ENCODE measurements around the gene CST7.
"Not testable (repeated sequence)": the region's sequence is repeated elsewhere in the genome, so short reads cannot be mapped to it uniquely, and the experiment has no call there.

The CST7 gene

GRCh38 chr20:24992487-24993205 is 43.6 kb downstream of the CST7 start, which contains the start of gene APMAP:
Gene APMAP, minus strand, starts transcription at chr20:24992751. Its CDS starts 63 bp downstream, at chr20:24992688.
- Mint-ChIP-seq H3K9me3 (no peaks in the 10 kb centered on the region), H3K4me1 (peaks cover 58% of the 10 kb centered on the region), H3K4me3 (peak within 1 kb of the TSS; percentile 98)

DNA sequence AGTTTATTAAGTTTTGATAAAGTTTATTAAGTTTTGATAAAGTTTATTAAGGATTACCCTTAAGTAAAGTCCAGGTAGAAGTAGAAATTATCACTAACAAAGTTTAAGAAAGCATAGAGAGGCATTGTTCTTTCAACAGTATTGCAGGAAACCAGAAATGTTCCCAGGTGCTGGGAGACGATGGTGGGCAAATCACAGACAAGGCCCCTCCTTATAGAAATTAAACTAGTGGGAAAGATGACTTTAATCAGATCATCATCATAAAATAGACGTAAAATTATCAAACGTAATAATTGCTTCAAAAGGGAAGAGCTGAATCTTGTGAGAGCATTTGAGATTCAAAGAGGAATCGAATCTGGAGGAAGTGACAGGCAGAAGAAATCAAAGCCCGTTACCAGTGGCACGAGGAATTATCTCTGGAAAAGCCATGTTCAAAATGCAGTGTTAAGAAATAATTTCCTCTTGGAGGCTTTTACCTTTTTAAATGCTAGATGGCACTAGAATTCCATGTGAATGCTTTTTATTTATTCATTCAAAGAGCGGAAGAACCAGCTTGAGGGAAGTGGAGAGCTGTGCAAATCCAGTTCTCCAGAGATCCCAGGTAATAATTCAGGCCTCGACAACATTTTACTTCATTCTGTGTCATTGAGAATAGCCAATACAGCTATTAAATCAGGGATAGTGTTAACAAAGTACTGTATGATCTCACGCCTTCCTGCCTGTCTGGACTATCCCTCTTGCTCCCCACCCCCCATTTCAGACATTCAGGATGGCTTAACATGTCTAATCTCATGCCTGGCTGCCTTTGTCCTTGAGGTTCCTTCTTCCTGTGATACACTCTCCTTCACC is 44.5 kb downstream of the CST7 start:
- peak overlapping the region; percentile 98 for H3K27ac Mint-ChIP-seq
- H3K4me3 Mint-ChIP-seq: peak overlapping the region; percentile 30
- peaks cover 48% of the 10 kb centered on the region for H3K4me1 Mint-ChIP-seq
- H3K27me3 Mint-ChIP-seq: no peaks in the 10 kb centered on the region
- no peak for ATAC-seq
- peaks cover 5% of the 10 kb centered on the region for H3K36me3 Mint-ChIP-seq
- H3K9me3 Mint-ChIP-seq: no peaks in the 10 kb centered on the region

More at GRCh38 chr20:24992487-24993205, 43.6 kb downstream of the CST7 start, which contains the start of gene APMAP:
- no peaks in the 10 kb centered on the region for H3K27me3 Mint-ChIP-seq
- peak; percentile 99 for ATAC-seq
- peaks cover 5% of the 10 kb centered on the region for H3K36me3 Mint-ChIP-seq
- H3K27ac Mint-ChIP-seq: peak within 1 kb of the TSS; percentile 98

DNA sequence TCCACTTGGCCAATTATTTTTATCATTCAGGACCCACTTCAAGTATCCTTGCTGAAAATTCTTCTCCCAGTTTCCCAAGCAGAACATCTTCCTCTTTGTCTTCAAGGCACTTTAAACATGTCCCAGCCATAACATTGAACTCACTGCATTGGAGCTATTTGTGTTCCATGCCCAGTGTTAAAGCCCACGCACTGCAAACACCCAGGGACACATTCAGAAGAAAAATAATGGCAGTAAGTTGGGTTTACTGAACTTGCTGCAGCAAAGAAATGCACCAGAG is 45.1 kb downstream of the CST7 start:
- peak overlapping the region; percentile 20 for H3K27ac Mint-ChIP-seq
- no peaks in the 10 kb centered on the region for H3K9me3 Mint-ChIP-seq
- H3K27me3 Mint-ChIP-seq: no peaks in the 10 kb centered on the region
- H3K36me3 Mint-ChIP-seq: peaks cover 5% of the 10 kb centered on the region
- peaks cover 43% of the 10 kb centered on the region for H3K4me1 Mint-ChIP-seq
- ATAC-seq: no peak
- no peak overlapping the region for H3K4me3 Mint-ChIP-seq

DNA sequence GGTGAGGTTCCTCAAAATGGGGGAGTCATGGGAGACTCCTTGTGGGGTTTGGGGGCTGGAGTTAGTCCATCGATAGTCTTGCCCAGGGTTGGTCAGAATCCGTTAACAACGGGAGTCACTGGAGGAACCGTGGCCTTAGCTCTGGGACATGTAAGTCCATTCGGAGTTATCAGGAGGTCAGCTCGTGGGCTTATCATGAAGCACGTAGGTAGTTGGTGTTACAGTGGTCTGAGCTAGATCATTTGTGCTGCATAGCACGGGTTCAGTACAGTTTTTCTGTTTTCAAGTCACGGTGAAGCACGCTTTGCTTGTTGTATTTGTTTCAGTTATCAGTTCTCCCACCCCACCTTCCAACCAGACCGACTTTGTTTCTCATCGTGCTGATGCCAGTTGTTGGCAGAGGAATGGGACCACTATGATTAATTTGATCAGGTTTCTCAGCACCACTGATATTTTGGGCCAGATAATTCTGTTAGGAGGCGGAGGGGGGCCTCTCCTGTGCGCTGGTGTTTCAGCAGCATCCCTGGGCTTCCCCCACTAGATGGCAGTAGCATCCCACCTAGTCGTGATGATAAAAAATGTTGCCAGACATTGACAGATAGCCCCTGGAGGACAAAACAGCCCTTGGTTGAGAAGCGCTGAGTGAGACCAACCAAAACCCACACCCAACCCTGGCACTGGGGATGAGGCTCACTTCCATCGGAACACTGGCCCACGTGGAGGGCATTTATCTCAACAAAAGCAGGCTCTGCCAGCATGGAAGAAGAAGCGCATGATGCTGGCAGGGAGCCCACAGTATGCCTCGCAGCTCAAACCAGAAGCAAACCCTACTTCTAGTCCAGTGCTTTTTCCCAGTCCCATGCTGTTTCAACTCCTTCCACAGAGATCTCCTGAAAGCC is 45.6 kb downstream of the CST7 start:
- peak; percentile 67 for ATAC-seq
- no peak overlapping the region for H3K4me3 Mint-ChIP-seq
- H3K27ac Mint-ChIP-seq: peak overlapping the region; percentile 20

DNA sequence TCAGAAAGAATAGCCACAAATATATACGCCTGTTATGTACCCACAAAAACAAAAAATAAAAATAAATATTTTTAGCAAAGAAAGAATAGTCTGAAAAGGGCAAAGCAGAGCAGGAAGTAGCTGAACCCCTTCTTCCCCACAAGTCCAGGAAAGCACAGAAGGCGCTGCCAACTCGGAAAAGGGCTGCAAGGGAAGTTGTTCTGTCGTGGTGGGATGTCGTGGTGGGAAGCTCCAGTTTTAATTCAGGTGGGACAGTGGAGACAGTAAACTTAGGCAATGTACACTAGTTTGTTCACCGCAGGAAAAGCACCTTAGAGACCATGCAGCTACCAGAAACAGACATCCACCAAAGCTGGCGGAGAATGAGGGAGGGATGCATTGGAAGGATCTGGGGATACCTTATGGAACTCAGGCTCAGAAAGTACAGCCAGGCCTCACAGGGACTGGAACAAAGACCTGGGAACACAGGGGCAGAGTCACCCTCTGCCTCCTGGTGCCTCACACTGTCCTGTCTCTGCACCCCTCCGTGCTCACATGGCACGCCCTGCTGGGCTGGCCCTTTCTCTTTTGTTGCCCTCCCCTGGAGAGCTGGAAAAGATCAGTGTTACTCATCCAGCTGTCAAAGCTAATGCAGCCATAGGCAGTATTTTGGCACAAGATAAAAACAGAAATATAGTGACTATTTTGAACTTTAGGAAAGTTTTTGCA is 46.8 kb downstream of the CST7 start:
- ATAC-seq: no peak
- H3K27me3 Mint-ChIP-seq: no peaks in the 10 kb centered on the region
- H3K9me3 Mint-ChIP-seq: no peaks in the 10 kb centered on the region
- H3K4me3 Mint-ChIP-seq: no peak overlapping the region
- no peaks in the 10 kb centered on the region for H3K36me3 Mint-ChIP-seq
- H3K27ac Mint-ChIP-seq: no peak overlapping the region
- peaks cover 31% of the 10 kb centered on the region for H3K4me1 Mint-ChIP-seq

More for the DNA sequence above, 45.6 kb downstream of the CST7 start:
- Mint-ChIP-seq H3K36me3 (peaks cover 5% of the 10 kb centered on the region), H3K27me3 (no peaks in the 10 kb centered on the region), H3K9me3 (no peaks in the 10 kb centered on the region), H3K4me1 (peaks cover 41% of the 10 kb centered on the region)

DNA sequence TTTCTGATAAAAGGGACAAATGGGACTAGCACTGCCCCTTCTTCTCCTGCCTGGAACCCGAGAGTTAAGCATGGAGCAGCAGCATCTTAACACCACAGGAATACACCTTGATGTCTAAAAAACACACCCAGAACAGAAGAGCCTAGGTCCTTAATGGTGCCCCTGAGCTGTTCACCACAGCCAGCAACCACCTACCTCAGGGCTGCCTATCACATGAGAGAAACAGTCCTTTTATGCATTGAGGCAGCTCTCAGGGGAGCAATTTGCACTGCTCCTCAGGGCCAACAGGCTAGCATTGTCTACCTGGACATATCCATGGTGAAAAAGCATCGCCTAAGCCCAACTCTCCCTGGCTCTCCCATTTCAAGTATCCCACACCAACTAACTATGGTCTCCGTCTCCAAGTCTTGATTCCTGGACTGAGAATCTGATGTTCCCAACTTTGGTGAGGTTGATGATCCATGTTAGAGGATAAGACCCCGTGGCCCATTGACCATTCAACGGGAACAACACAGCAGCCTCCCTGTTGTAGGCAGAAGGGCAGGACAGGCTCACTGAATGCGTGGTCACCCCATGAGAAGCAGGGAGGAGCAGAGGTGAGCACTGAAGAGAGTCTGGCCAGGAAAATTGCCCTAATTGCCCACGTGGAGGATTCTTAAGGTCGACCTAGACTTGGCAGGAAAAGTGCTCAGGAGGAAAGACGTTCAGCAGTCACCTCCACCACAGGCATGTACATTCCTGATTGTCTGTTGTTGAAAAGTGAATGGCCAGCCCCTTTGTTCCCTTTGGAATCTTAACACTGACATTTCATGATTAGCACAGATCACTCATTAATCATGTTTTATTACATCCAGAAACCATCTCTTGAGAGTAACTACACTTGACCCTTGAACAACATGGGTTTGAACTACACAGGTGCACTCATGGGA is 47.6 kb downstream of the CST7 start:
- Mint-ChIP-seq H3K36me3 (no peaks in the 10 kb centered on the region), H3K9me3 (no peaks in the 10 kb centered on the region), H3K27me3 (no peaks in the 10 kb centered on the region), H3K27ac (no peak overlapping the region), H3K4me1 (peaks cover 23% of the 10 kb centered on the region), H3K4me3 (no peak overlapping the region)
- no peak for ATAC-seq

- peaks cover 10% of the 10 kb centered on the region for H3K36me3 Mint-ChIP-seq
- H3K27ac Mint-ChIP-seq: no peak overlapping the region
- peaks cover 13% of the 10 kb centered on the region for H3K4me1 Mint-ChIP-seq
- no peaks in the 10 kb centered on the region for H3K27me3 Mint-ChIP-seq
- no peak for ATAC-seq
- H3K4me3 Mint-ChIP-seq: no peak overlapping the region
- no peaks in the 10 kb centered on the region for H3K9me3 Mint-ChIP-seq
Observed at GRCh38 chr20:24998121-24998520, 49.1 kb downstream of the CST7 start.

DNA sequence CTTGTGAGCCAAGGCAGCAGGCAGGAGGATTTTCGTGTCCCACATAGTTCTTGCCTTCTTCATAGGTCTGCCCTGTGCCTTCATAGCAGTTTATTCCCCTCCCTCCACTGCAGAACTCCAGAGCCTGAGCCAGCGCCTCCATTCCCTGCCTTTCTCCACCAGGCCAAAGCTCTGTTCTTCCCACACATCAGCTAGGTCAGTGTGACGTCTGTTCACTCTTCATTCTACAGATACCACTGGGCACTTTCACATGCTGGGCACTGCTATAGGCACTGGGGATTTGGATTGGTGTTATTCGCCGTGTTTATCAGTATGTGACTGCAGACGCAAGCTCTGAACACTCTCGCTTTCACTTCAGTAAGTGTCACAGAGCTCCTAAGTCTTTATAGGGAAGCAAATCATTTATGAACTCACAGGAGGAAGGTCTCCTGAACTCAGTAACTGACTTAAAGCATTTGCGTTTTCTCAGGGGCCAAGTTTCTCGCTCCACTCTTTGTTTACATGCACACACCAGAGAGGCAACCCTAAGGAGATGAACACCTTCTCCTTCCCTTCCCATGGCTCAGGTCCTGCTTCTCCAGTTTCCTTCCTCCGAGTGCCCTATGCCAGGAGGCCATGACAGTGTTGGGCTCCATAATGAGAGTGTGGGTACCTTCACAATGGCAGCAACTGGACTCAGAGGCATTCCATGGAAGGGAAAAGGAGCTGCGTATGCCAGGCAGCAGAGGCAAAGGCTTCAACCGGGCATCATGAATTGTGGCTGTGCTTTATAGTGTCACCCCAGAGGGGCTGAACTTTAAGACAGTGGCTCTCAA is 49.8 kb downstream of the CST7 start:
- Mint-ChIP-seq H3K9me3 (no peaks in the 10 kb centered on the region), H3K27ac (peak overlapping the region; percentile 37), H3K27me3 (no peaks in the 10 kb centered on the region), H3K36me3 (peaks cover 17% of the 10 kb centered on the region), H3K4me1 (peaks cover 8% of the 10 kb centered on the region), H3K4me3 (no peak overlapping the region)
- no peak for ATAC-seq

DNA sequence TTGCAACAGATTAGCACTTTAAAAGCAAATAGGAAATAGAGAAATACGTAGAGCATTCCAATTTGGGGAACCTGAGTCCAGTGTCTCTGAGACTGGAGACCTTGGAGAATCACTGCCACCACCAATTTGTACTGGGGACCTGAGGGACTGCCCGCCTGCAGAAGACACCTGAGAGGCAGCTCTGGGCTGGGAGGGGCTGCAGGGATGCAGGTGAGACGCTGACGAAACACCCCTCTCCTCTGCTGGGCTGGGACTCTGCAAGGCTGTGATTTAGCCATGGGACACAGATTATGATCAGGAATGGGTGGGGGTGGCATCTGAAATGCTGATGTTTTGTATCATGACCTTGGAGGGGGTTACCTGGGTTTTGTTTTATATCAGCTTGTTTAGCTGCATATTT is 50.5 kb downstream of the CST7 start:
- peaks cover 21% of the 10 kb centered on the region for H3K36me3 Mint-ChIP-seq
- H3K4me3 Mint-ChIP-seq: no peak overlapping the region
- H3K27ac Mint-ChIP-seq: peak overlapping the region; percentile 37
- no peaks in the 10 kb centered on the region for H3K27me3 Mint-ChIP-seq
- no peak for ATAC-seq
- no peaks in the 10 kb centered on the region for H3K9me3 Mint-ChIP-seq
- peaks cover 7% of the 10 kb centered on the region for H3K4me1 Mint-ChIP-seq

GRCh38 chr20:25000268-25000801 is 51.3 kb downstream of the CST7 start:
- H3K9me3 Mint-ChIP-seq: no peaks in the 10 kb centered on the region
- no peaks in the 10 kb centered on the region for H3K27me3 Mint-ChIP-seq
- H3K4me3 Mint-ChIP-seq: no peak overlapping the region
- H3K4me1 Mint-ChIP-seq: no peaks in the 10 kb centered on the region
- peaks cover 24% of the 10 kb centered on the region for H3K36me3 Mint-ChIP-seq
- no peak for ATAC-seq
- no peak overlapping the region for H3K27ac Mint-ChIP-seq

- H3K4me1 Mint-ChIP-seq, ATAC-seq, H3K27me3 Mint-ChIP-seq, H3K9me3 Mint-ChIP-seq, H3K4me3 Mint-ChIP-seq, H3K27ac Mint-ChIP-seq: not testable (repeated sequence)
- H3K36me3 Mint-ChIP-seq: peaks cover 34% of the 10 kb centered on the region
Observed at GRCh38 chr20:25001323-25001722, 52.3 kb downstream of the CST7 start.

GRCh38 chr20:25003002-25003401 is 53.9 kb downstream of the CST7 start:
- ATAC-seq: no peak
- H3K9me3 Mint-ChIP-seq: no peaks in the 10 kb centered on the region
- no peaks in the 10 kb centered on the region for H3K4me1 Mint-ChIP-seq
- H3K4me3 Mint-ChIP-seq: no peak overlapping the region
- no peaks in the 10 kb centered on the region for H3K27me3 Mint-ChIP-seq
- no peak overlapping the region for H3K27ac Mint-ChIP-seq
- peaks cover 51% of the 10 kb centered on the region for H3K36me3 Mint-ChIP-seq

GRCh38 chr20:25005220-25005619 is 56.2 kb downstream of the CST7 start:
- peaks cover 65% of the 10 kb centered on the region for H3K36me3 Mint-ChIP-seq
- no peaks in the 10 kb centered on the region for H3K27me3 Mint-ChIP-seq
- no peak for ATAC-seq
- no peaks in the 10 kb centered on the region for H3K4me1 Mint-ChIP-seq
- no peak overlapping the region for H3K4me3 Mint-ChIP-seq
- no peak overlapping the region for H3K27ac Mint-ChIP-seq
- no peaks in the 10 kb centered on the region for H3K9me3 Mint-ChIP-seq

All from stimulated activated memory B cell treated with anti-CD40 and anti-IgM and Interleukin-4, amounts not matched to agents 10 μg/mL and 1 μg/mL and 100 μg/mL, for 72 hours (primary cell).